ENCODE data around the gene TSPAN9.

DNA sequence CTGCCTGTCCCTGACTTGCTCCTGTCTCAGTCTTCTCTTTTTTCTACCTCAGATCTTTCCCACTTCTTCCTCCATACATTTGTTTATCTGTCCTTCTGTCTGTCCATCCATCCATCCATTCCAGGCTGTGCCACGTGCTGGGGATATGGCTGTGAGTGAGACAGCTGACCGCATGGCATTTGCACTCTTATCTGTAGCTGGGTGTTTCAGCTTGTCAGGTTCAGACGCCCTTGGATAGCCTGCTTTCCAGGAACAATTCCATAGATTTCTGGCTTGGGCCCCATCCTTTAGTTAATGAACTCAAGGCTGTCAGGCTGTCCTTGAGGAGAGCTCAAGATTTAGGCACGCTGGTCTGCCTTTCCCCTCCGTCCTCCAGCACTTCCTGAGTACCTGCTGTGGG is 116.6 kb downstream of the TSPAN9 start:
- TF ChIP-seq EZH2 (IDR thresholded peaks at IDR 0.05; ENCODE audit: low read length), result no peak
- TF ChIP-seq, protein P1, sequence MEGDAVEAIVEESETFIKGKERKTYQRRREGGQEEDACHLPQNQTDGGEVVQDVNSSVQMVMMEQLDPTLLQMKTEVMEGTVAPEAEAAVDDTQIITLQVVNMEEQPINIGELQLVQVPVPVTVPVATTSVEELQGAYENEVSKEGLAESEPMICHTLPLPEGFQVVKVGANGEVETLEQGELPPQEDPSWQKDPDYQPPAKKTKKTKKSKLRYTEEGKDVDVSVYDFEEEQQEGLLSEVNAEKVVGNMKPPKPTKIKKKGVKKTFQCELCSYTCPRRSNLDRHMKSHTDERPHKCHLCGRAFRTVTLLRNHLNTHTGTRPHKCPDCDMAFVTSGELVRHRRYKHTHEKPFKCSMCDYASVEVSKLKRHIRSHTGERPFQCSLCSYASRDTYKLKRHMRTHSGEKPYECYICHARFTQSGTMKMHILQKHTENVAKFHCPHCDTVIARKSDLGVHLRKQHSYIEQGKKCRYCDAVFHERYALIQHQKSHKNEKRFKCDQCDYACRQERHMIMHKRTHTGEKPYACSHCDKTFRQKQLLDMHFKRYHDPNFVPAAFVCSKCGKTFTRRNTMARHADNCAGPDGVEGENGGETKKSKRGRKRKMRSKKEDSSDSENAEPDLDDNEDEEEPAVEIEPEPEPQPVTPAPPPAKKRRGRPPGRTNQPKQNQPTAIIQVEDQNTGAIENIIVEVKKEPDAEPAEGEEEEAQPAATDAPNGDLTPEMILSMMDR (optimal IDR thresholded peaks at IDR 0.05 in 1 of 3, IDR thresholded peaks at IDR 0.05 in 1 of 3, conservative IDR thresholded peaks at IDR 0.05 in 1 of 3; ENCODE audit: extremely low read depth in 1 of 3, insufficient read depth in 2 of 3, low read length in 3 of 3), result no peak
